GM23338 (cell line): ENCODE results near the gene NFS1. TPM values are rescaled to one million over a fixed set of nuclear protein-coding genes. Genes with fewer than 3 reads are reported as not detected.

Source experiments
- ATAC-seq: fragments of 200-7000 bp; cut with Tn5 transposase; 3 replicates; pipeline ENCODE4 v1.9.1; 2020
- DNase-seq: peaks from one replicate; pipeline ENCODE4 v3.0.0-alpha.2; 2015; ENCODE audit warnings: low spot score
- H2AFZ ChIP-seq: fragments of 200-600 bp; sonication (generic); 2 replicates; pipeline ENCODE4 v1.8.0; 2016; ENCODE audit warnings: antibody characterized with exemption, mild to moderate bottlenecking, moderate library complexity
- H3F3A ChIP-seq: fragments of 200-600 bp; sonication (generic); replicated peaks from 2 replicates; pipeline ENCODE4 v1.8.0; 2017; ENCODE audit warnings: antibody characterized with exemption, mixed run types, low read depth
- H3K27ac ChIP-seq: fragments of 200-600 bp; sonication (generic); 2 replicates; pipeline ENCODE4 v1.6.1; 2016; ENCODE audit warnings: low read depth
- H3K27me3 ChIP-seq: fragments of 200-600 bp; sonication (generic); 2 replicates; pipeline ENCODE4 v1.8.0; 2016; ENCODE audit warnings: mild to moderate bottlenecking, mixed run types, moderate library complexity; ENCODE audit not compliant: insufficient read depth
- H3K36me3 ChIP-seq: fragments of 200-600 bp; sonication (generic); 2 replicates; pipeline ENCODE4 v1.8.0; 2016; ENCODE audit warnings: mild to moderate bottlenecking; ENCODE audit not compliant: insufficient read depth
- H3K4me1 ChIP-seq: fragments of 200-600 bp; sonication (generic); 2 replicates; pipeline ENCODE4 v1.8.0; 2016; ENCODE audit warnings: mild to moderate bottlenecking, moderate library complexity; ENCODE audit not compliant: insufficient read depth
- H3K4me2 ChIP-seq: fragments of 200-600 bp; sonication (generic); 2 replicates; pipeline ENCODE4 v1.7.1; 2017; ENCODE audit warnings: mixed run types
- H3K4me3 ChIP-seq: fragments of 200-600 bp; sonication (generic); 2 replicates; pipeline ENCODE4 v1.6.1; 2016; ENCODE audit warnings: mixed run types
- H3K79me2 ChIP-seq: fragments of 200-600 bp; sonication (generic); replicated peaks from 2 replicates; pipeline ENCODE4 v1.8.0; 2017; ENCODE audit warnings: mild to moderate bottlenecking; ENCODE audit not compliant: insufficient read depth
- H3K9me2 ChIP-seq: fragments of 200-600 bp; sonication (generic); 2 replicates; pipeline ENCODE4 v1.8.0; 2017; ENCODE audit not compliant: insufficient read depth
- H4K20me1 ChIP-seq: fragments of 200-600 bp; sonication (generic); replicated peaks from 2 replicates; pipeline ENCODE4 v1.8.0; 2017; ENCODE audit warnings: mild to moderate bottlenecking; ENCODE audit not compliant: insufficient read depth
- H3K27ac Mint-ChIP-seq: 2 replicates; pipeline ENCODE4 v1.8.0; 2020; ENCODE audit warnings: inconsistent platforms, mild to moderate bottlenecking, moderate library complexity, mixed read lengths
- H3K27me3 Mint-ChIP-seq: 3 replicates; pipeline ENCODE4 v1.8.0; 2022; ENCODE audit warnings: low read depth, mild to moderate bottlenecking, moderate library complexity, mixed read lengths, inconsistent platforms; ENCODE audit not compliant: insufficient read depth, poor library complexity
- H3K36me3 Mint-ChIP-seq: 3 replicates; pipeline ENCODE4 v1.8.0; 2021; ENCODE audit warnings: low read depth, mild to moderate bottlenecking, inconsistent platforms, moderate library complexity, mixed read lengths
- H3K4me1 Mint-ChIP-seq: 3 replicates; pipeline ENCODE4 v1.8.0; 2020; ENCODE audit warnings: mild to moderate bottlenecking, inconsistent platforms, mixed read lengths
- H3K4me3 Mint-ChIP-seq: 3 replicates; pipeline ENCODE4 v1.8.0; 2021; ENCODE audit warnings: moderate library complexity, mild to moderate bottlenecking, inconsistent platforms, mixed read lengths
- H3K9me3 Mint-ChIP-seq: 3 replicates; pipeline ENCODE4 v1.8.0; 2020; ENCODE audit warnings: moderate library complexity, mild to moderate bottlenecking, inconsistent platforms, mixed read lengths
- CREB1 ChIP-seq: fragments of 250-450 bp; sonication (Bioruptor Pico); IDR thresholded peaks from 2 replicates; pipeline ENCODE4 v1.5.0; 2020; ENCODE audit warnings: low read depth, mild to moderate bottlenecking, moderate library complexity
- CTCF ChIP-seq, 2 experiments: fragments of 200-600 bp in 1 of 2; sonication (generic) in 1 of 2; conservative IDR thresholded peaks; 2 replicates each; pipeline versions ENCODE4 v1.5.1 to v1.6.1; 2016 to 2017; ENCODE audit warnings: antibody characterized with exemption in 2 of 2, low read depth in 2 of 2, mild to moderate bottlenecking in 2 of 2, moderate library complexity in 1 of 2
- ETS1 ChIP-seq: IDR thresholded peaks from 2 replicates; pipeline ENCODE4 v1.6.1; 2016; ENCODE audit warnings: antibody characterized with exemption
- EZH2 ChIP-seq: fragments of 200-600 bp; sonication (generic); IDR thresholded peaks from one replicate; pipeline ENCODE4 v1.8.0; 2017; ENCODE audit warnings: antibody characterized with exemption, mild to moderate bottlenecking, low read depth; ENCODE audit not compliant: unreplicated experiment
- EZH2phosphoT487 ChIP-seq: fragments of 200-600 bp; sonication (generic); IDR thresholded peaks from one replicate; pipeline ENCODE4 v1.8.1; 2018; ENCODE audit warnings: antibody characterized with exemption; ENCODE audit not compliant: unreplicated experiment
- JUNB ChIP-seq: IDR thresholded peaks from one replicate; pipeline ENCODE4 v1.6.1; 2016; ENCODE audit warnings: antibody characterized with exemption; ENCODE audit not compliant: unreplicated experiment
- NANOG ChIP-seq: IDR thresholded peaks from 2 replicates; pipeline ENCODE4 v1.6.1; 2016; ENCODE audit warnings: antibody characterized with exemption, borderline replicate concordance
- POLR2AphosphoS5 ChIP-seq: IDR thresholded peaks from 2 replicates; pipeline ENCODE4 v1.6.1; 2016; ENCODE audit warnings: antibody characterized with exemption, low read depth
- REST ChIP-seq: IDR thresholded peaks from one replicate; pipeline ENCODE4 v1.6.1; 2018; ENCODE audit warnings: antibody characterized with exemption; ENCODE audit not compliant: unreplicated experiment
- STAT1 ChIP-seq: IDR thresholded peaks from one replicate; pipeline ENCODE4 v1.6.1; 2016; ENCODE audit warnings: antibody characterized with exemption; ENCODE audit not compliant: unreplicated experiment
- ZNF114 ChIP-seq: fragments of 250-450 bp; sonication (Bioruptor Pico); IDR thresholded peaks from 2 replicates; pipeline ENCODE4 v1.5.0; 2020; ENCODE audit warnings: mild to moderate bottlenecking, moderate library complexity
- ZNF331 ChIP-seq: fragments of 250-450 bp; sonication (Bioruptor Pico); IDR thresholded peaks from 2 replicates; pipeline ENCODE4 v1.5.0; 2020; ENCODE audit warnings: low read depth, mild to moderate bottlenecking, moderate library complexity
- ZNF462 ChIP-seq: fragments of 250-450 bp; sonication (Bioruptor Pico); IDR thresholded peaks from 2 replicates; pipeline ENCODE4 v1.5.0; 2020; ENCODE audit warnings: mild to moderate bottlenecking, moderate library complexity
- polyA plus RNA-seq: library from polyadenylated mRNA; unstranded; fragments of >200 nt; fragmentation: Nextera tagmentation; extraction: Ambion mirVana; gene quantifications from 2 replicates; pipeline ENCODE4 v1.2.1, GENCODE V29; 2016
- total RNA-seq: library from RNA; depleted of rRNA; stranded (reverse); fragments of >200 nt; shearing (Covaris generic); gene quantifications from 2 replicates; pipeline ENCODE4 v1.2.3, GENCODE V29; 2014

NFS1 gene
- total and polyA plus RNA-seq, 2 experiments from 2014 or later: 22.8 to 35.7 TPM

- Histone ChIP-seq H2AFZ (0 out of 2 replicates have a peak overlapping the region, but pooled peaks have one; percentile 47), H3K79me2 (no peaks in the 10 kb centered on the region), H3F3A (peaks cover 23% of the 10 kb centered on the region), H3K4me3 (peak overlapping the region; percentile 84), H4K20me1 (no peaks in the 10 kb centered on the region), H3K36me3 (no peaks in the 10 kb centered on the region), H3K9me2 (no peaks in the 10 kb centered on the region), H3K27me3 (peaks cover 26% of the 10 kb centered on the region), H3K4me2 (peak overlapping the region; percentile 95), H3K27ac (no peak overlapping the region), H3K4me1 (peaks cover 21% of the 10 kb centered on the region)
- Mint-ChIP-seq H3K36me3 (no peaks in the 10 kb centered on the region; the same call in 2 of the 3 replicates), H3K27me3 (peaks cover 40% of the 10 kb centered on the region), H3K4me1 (peaks cover 14% of the 10 kb centered on the region), H3K27ac (no peak overlapping the region; the same call in 1 of the 2 replicates), H3K9me3 (no peaks in the 10 kb centered on the region), H3K4me3 (peak overlapping the region; percentile 87)
- TF ChIP-seq ZNF462 (CRISPR knock-in tag) (no peak), EZH2 (no peak), CREB1 (no peak), CTCF (conservative IDR thresholded peaks at IDR 0.05; ENCODE audit: low read depth in 2 of 2) (no peak), POLR2AphosphoS5 (no peak), ETS1 (no peak), NANOG (no peak), REST (no peak), STAT1 (no peak), ZNF331 (CRISPR knock-in tag) (no peak), EZH2phosphoT487 (no peak), JUNB (no peak), ZNF114 (no peak)
- DNase-seq (peak; percentile 47), ATAC-seq (no peak; the same call in 2 of the 3 replicates)
Observed at GRCh38 chr20:35618263-35619131, 80.7 kb downstream of the NFS1 start.
